Smooth muscle cell (in vitro differentiated cells): ENCODE data around the gene LSM7. TPM values are rescaled to one million over a fixed set of nuclear protein-coding genes. Genes with fewer than 3 reads are reported as not detected.

ENCODE experiments used
- DNase-seq: peaks from one replicate; lab custom pipeline; 2025; ENCODE audit not compliant: unreplicated experiment; lab: John Stamatoyannopoulos, UW
- H2AFZ ChIP-seq: fragments of 200-600 bp; sonication (generic); 2 replicates; pipeline ENCODE4 v1.6.0; 2016; ENCODE audit warnings: antibody characterized with exemption, low read depth, mild to moderate bottlenecking
- H3F3A ChIP-seq: fragments of 200-600 bp; sonication (generic); 2 replicates; pipeline ENCODE4 v1.6.0; 2017; ENCODE audit warnings: antibody characterized with exemption, low read depth
- H3K27ac ChIP-seq: fragments of 200-600 bp; sonication (generic); 2 replicates; pipeline ENCODE4 v1.5.1; 2016; ENCODE audit warnings: low read depth, mild to moderate bottlenecking
- H3K27me3 ChIP-seq: fragments of 200-600 bp; sonication (generic); 2 replicates; pipeline ENCODE4 v1.6.1; 2016; ENCODE audit warnings: low read depth, mild to moderate bottlenecking
- H3K36me3 ChIP-seq: fragments of 200-600 bp; sonication (generic); 2 replicates; pipeline ENCODE4 v1.5.1; 2016; ENCODE audit warnings: low read depth
- H3K4me1 ChIP-seq: fragments of 200-600 bp; sonication (generic); 2 replicates; pipeline ENCODE4 v1.5.1; 2016; ENCODE audit warnings: low read depth
- H3K4me2 ChIP-seq: fragments of 200-600 bp; sonication (generic); 2 replicates; pipeline ENCODE4 v1.6.0; 2016; ENCODE audit warnings: mild to moderate bottlenecking
- H3K4me3 ChIP-seq: fragments of 200-600 bp; sonication (generic); 2 replicates; pipeline ENCODE4 v1.5.1; 2016; ENCODE audit warnings: mild to moderate bottlenecking
- H3K79me2 ChIP-seq: fragments of 200-600 bp; sonication (generic); 2 replicates; pipeline ENCODE4 v1.6.0; 2016; ENCODE audit warnings: low read depth, mild to moderate bottlenecking
- H3K9ac ChIP-seq: fragments of 200-600 bp; sonication (generic); 2 replicates; pipeline ENCODE4 v1.6.0; 2016; ENCODE audit warnings: low read depth
- H3K9me3 ChIP-seq: fragments of 200-600 bp; sonication (generic); replicated peaks from 2 replicates; pipeline ENCODE4 v1.5.1; 2016; ENCODE audit warnings: low read depth
- H4K20me1 ChIP-seq: fragments of 200-600 bp; sonication (generic); 2 replicates; pipeline ENCODE4 v1.6.0; 2016; ENCODE audit warnings: low read depth
- CTCF ChIP-seq: fragments of 200-600 bp; sonication (generic); IDR thresholded peaks from 2 replicates; pipeline ENCODE4 v1.5.1; 2017; ENCODE audit warnings: borderline replicate concordance, mild to moderate bottlenecking, antibody characterized with exemption; ENCODE audit not compliant: insufficient read depth, poor library complexity, severe bottlenecking
- WGBS: methylation state at CpG from one replicate; pipeline ENCODE4 v1.1.7; 2016; ENCODE audit warnings: low lambda C conversion rate; 5-methylcytosine and 5-hydroxymethylcytosine counted together
- polyA plus RNA-seq: library from polyadenylated mRNA; unstranded; fragments of >200 nt; fragmentation: Nextera tagmentation; extraction: Ambion mirVana; gene quantifications from 2 replicates; pipeline ENCODE4 v1.2.1, GENCODE V29; 2016
- total RNA-seq: library from RNA; depleted of rRNA; stranded (reverse); fragments of >200 nt; gene quantifications from 2 replicates; pipeline ENCODE4 v1.2.3, GENCODE V29; 2014

The LSM7 gene
- total and polyA plus RNA-seq, 2 experiments from 2014 or later: 161 to 164 TPM

DNA sequence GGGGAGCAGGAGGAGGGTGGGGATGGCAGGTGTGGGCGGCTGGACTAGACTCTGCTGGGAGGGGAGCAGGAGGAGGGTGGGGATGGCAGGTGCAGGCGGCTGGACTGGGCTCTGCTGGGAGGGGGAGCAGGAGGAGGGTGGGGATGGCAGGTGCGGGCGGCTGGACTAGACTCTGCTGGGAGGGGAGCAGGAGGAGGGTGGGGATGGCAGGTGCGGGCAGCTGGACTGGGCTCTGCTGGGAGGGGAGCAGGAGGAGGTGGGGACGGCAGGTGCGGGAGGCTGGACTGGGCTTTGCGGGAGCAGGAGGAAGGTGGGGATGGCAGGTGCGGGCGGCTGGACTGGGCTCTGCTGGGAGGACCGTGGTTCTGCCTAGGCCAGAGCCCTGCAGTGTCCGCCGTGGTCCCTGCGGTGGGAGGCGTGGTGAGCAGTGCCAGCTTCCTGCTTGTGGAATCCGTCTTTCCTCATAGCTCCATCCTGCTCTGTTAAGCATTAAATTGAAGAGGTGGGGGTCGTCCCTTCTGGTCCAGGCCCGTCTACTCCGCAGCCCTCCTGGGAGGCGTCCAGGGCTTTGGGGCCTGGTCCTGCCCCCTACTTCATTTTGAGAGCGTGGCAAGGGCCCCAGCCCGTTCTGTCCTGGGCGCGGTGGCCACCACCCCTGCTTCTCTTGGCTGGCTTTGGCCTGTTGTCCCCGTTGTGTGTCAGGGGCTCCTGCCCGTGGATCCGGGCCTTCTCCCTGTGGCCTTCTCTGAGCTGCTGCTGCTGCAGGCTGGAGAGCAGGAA, 4.8 kb upstream of the LSM7 start:
- peaks cover 23% of the 10 kb centered on the region for H3K4me1 ChIP-seq
- no peaks in the 10 kb centered on the region for H3K36me3 ChIP-seq
- H3K4me3 ChIP-seq: no peak overlapping the region
- H3K4me2 ChIP-seq: no peak overlapping the region
- H3K9me3 ChIP-seq: no peaks in the 10 kb centered on the region
- H3K9ac ChIP-seq: no peak overlapping the region
- WGBS: 98% methylated on average over 20 of the region's 27 CpGs
- H3K27me3 ChIP-seq: no peaks in the 10 kb centered on the region
- no peak overlapping the region for H3K27ac ChIP-seq
- peaks cover 75% of the 10 kb centered on the region for H4K20me1 ChIP-seq
- H2AFZ ChIP-seq: no peak overlapping the region
- H3F3A ChIP-seq: no peaks in the 10 kb centered on the region
- TF ChIP-seq CTCF: no peak
- no peak for DNase-seq
- H3K79me2 ChIP-seq: peaks cover 69% of the 10 kb centered on the region

GRCh38 chr19:2332341-2333026, 4.1 kb upstream of the LSM7 start:
- no peak for TF ChIP-seq CTCF
- H2AFZ ChIP-seq: no peak overlapping the region
- H3K4me2 ChIP-seq: no peak overlapping the region
- peaks cover 70% of the 10 kb centered on the region for H4K20me1 ChIP-seq
- H3K9me3 ChIP-seq: no peaks in the 10 kb centered on the region
- no peak overlapping the region for H3K4me3 ChIP-seq
- no peak overlapping the region for H3K9ac ChIP-seq
- peaks cover 26% of the 10 kb centered on the region for H3K4me1 ChIP-seq
- no peaks in the 10 kb centered on the region for H3F3A ChIP-seq
- no peaks in the 10 kb centered on the region for H3K36me3 ChIP-seq
- peaks cover 77% of the 10 kb centered on the region for H3K79me2 ChIP-seq
- 88% methylated on average over 13 of the region's 17 CpGs for WGBS
- no peaks in the 10 kb centered on the region for H3K27me3 ChIP-seq
- no peak for DNase-seq
- H3K27ac ChIP-seq: no peak overlapping the region

- Histone ChIP-seq H3K4me3 (no peak overlapping the region), H3K4me2 (no peak overlapping the region), H3K36me3 (no peaks in the 10 kb centered on the region), H3K27ac (no peak overlapping the region), H3K9ac (no peak overlapping the region), H2AFZ (no peak overlapping the region), H3K27me3 (no peaks in the 10 kb centered on the region), H3K9me3 (no peaks in the 10 kb centered on the region), H3K79me2 (peaks cover 84% of the 10 kb centered on the region), H3K4me1 (peaks cover 28% of the 10 kb centered on the region), H3F3A (no peaks in the 10 kb centered on the region), H4K20me1 (peaks cover 67% of the 10 kb centered on the region)
- 94% methylated on average over 12 of the region's 12 CpGs for WGBS
- no peak for TF ChIP-seq CTCF
- DNase-seq: no peak
These were observed 3.3 kb upstream of the LSM7 start for GRCh38 chr19:2331601-2332246.
